Erythroblast (primary cell): ENCODE results near the gene FAM186B.

ENCODE experiments used
- GATA1 ChIP-seq: IDR thresholded peaks from 2 replicates; pipeline ENCODE4 v1.6.1; 2011; ENCODE audit warnings: low read depth, mild to moderate bottlenecking, control low read depth, low read length, moderate library complexity
- POLR2A ChIP-seq: IDR thresholded peaks from 2 replicates; pipeline ENCODE4 v1.6.1; 2011; ENCODE audit warnings: mild to moderate bottlenecking, low read length

DNA sequence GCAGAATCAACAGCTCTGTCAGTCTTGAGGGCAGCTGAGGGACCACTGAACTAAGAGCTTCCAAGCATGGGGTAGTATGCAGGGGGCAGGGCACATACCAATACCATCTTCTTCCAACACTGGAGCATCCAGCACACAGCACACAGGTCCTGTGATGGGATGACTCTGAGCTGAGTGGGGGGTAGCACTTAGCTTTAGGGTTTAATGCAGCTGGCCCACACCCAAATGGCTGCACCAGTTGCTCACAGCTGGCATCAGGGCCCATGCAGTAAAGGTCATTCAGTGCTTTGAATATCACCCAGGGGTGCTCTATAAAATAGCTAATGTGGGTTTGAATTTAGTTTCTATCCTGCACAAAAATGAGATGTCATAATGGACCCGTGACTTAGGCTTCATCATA lies 1.7 kb downstream of the FAM186B start:
- TF ChIP-seq POLR2A (no peak), GATA1 (no peak)
